Smooth muscle cell (in vitro differentiated cells): ENCODE results near the gene ATP1A3. TPM values are rescaled to one million over a fixed set of nuclear protein-coding genes. Genes with fewer than 3 reads are reported as not detected.
A peak's percentile ranks its signal among the peaks of the same experiment; 100 is the strongest.

Source experiments
- DNase-seq: peaks from one replicate; lab custom pipeline; 2025; ENCODE audit not compliant: unreplicated experiment; lab: John Stamatoyannopoulos, UW
- H2AFZ ChIP-seq: fragments of 200-600 bp; sonication (generic); 2 replicates; pipeline ENCODE4 v1.6.0; 2016; ENCODE audit warnings: antibody characterized with exemption, low read depth, mild to moderate bottlenecking
- H3F3A ChIP-seq: fragments of 200-600 bp; sonication (generic); 2 replicates; pipeline ENCODE4 v1.6.0; 2017; ENCODE audit warnings: antibody characterized with exemption, low read depth
- H3K27ac ChIP-seq: fragments of 200-600 bp; sonication (generic); 2 replicates; pipeline ENCODE4 v1.5.1; 2016; ENCODE audit warnings: low read depth, mild to moderate bottlenecking
- H3K27me3 ChIP-seq: fragments of 200-600 bp; sonication (generic); 2 replicates; pipeline ENCODE4 v1.6.1; 2016; ENCODE audit warnings: low read depth, mild to moderate bottlenecking
- H3K36me3 ChIP-seq: fragments of 200-600 bp; sonication (generic); 2 replicates; pipeline ENCODE4 v1.5.1; 2016; ENCODE audit warnings: low read depth
- H3K4me1 ChIP-seq: fragments of 200-600 bp; sonication (generic); 2 replicates; pipeline ENCODE4 v1.5.1; 2016; ENCODE audit warnings: low read depth
- H3K4me2 ChIP-seq: fragments of 200-600 bp; sonication (generic); 2 replicates; pipeline ENCODE4 v1.6.0; 2016; ENCODE audit warnings: mild to moderate bottlenecking
- H3K4me3 ChIP-seq: fragments of 200-600 bp; sonication (generic); 2 replicates; pipeline ENCODE4 v1.5.1; 2016; ENCODE audit warnings: mild to moderate bottlenecking
- H3K79me2 ChIP-seq: fragments of 200-600 bp; sonication (generic); 2 replicates; pipeline ENCODE4 v1.6.0; 2016; ENCODE audit warnings: low read depth, mild to moderate bottlenecking
- H3K9ac ChIP-seq: fragments of 200-600 bp; sonication (generic); 2 replicates; pipeline ENCODE4 v1.6.0; 2016; ENCODE audit warnings: low read depth
- H3K9me3 ChIP-seq: fragments of 200-600 bp; sonication (generic); replicated peaks from 2 replicates; pipeline ENCODE4 v1.5.1; 2016; ENCODE audit warnings: low read depth
- H4K20me1 ChIP-seq: fragments of 200-600 bp; sonication (generic); 2 replicates; pipeline ENCODE4 v1.6.0; 2016; ENCODE audit warnings: low read depth
- WGBS: methylation state at CpG from one replicate; pipeline ENCODE4 v1.1.7; 2016; ENCODE audit warnings: low lambda C conversion rate; 5-methylcytosine and 5-hydroxymethylcytosine counted together
- polyA plus RNA-seq: library from polyadenylated mRNA; unstranded; fragments of >200 nt; fragmentation: Nextera tagmentation; extraction: Ambion mirVana; gene quantifications from 2 replicates; pipeline ENCODE4 v1.2.1, GENCODE V29; 2016
- total RNA-seq: library from RNA; depleted of rRNA; stranded (reverse); fragments of >200 nt; gene quantifications from 2 replicates; pipeline ENCODE4 v1.2.3, GENCODE V29; 2014
- TF ChIP-seq, protein P1 (sequence below): fragments of 200-600 bp; sonication (generic); IDR thresholded peaks from 2 replicates; pipeline ENCODE4 v1.5.1; 2017; ENCODE audit warnings: borderline replicate concordance, mild to moderate bottlenecking, antibody characterized with exemption; ENCODE audit not compliant: insufficient read depth, poor library complexity, severe bottlenecking

Gene ATP1A3
- total and polyA plus RNA-seq, 2 experiments from 2014 or later: not detected

DNA sequence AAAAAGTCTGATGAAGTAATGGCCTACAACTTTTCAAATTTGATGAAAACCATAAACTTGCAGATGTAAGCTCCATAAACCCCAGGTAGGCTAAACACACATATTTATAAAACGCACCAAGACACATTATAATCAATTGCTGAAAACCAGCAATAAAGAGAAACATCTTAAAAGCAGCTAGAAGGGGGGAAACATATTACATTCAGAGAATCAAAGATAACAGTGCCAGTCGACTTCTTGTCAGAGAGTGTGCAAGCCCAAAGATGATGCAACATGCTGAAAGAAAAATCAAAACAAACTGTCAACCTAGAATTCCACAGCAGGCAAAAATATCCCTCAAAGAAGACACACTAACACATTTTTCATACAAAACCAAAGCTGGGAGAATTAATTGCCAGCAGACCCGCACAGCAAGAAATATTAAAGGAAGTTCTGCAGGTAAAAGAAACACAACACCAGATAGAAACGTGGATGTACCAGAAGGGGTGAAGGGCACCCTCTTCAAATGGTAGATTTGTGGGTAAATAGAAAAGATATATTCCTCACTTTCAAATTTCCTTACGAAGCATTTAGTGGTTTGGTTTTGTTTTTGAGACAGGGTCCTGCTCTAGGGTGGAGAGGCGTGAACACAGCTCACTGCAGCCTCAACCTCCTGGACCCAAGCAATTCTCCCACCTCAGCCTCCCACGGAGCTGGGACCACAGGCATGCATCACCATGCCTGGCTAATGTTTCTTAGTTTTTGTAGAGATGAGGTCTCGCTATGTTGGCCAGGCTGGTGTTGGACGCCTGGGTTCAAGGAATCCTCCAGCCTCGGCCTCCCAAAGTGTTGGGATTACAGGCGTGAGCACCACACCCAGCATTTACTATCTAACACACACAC, 16.5 kb upstream of the ATP1A3 start:
- Histone ChIP-seq H4K20me1 (no peaks in the 10 kb centered on the region), H3K27me3 (no peaks in the 10 kb centered on the region), H3K4me1 (no peaks in the 10 kb centered on the region), H3K27ac (peak overlapping the region; percentile 38), H3K79me2 (no peaks in the 10 kb centered on the region), H3K4me3 (no peak overlapping the region), H3K36me3 (no peaks in the 10 kb centered on the region), H2AFZ (no peak overlapping the region), H3K4me2 (peak overlapping the region; percentile 61), H3F3A (no peaks in the 10 kb centered on the region), H3K9me3 (no peaks in the 10 kb centered on the region), H3K9ac (no peak overlapping the region)
- no peak for DNase-seq
- 61% methylated on average over 11 of the region's 11 CpGs for WGBS
- TF ChIP-seq, protein P1, sequence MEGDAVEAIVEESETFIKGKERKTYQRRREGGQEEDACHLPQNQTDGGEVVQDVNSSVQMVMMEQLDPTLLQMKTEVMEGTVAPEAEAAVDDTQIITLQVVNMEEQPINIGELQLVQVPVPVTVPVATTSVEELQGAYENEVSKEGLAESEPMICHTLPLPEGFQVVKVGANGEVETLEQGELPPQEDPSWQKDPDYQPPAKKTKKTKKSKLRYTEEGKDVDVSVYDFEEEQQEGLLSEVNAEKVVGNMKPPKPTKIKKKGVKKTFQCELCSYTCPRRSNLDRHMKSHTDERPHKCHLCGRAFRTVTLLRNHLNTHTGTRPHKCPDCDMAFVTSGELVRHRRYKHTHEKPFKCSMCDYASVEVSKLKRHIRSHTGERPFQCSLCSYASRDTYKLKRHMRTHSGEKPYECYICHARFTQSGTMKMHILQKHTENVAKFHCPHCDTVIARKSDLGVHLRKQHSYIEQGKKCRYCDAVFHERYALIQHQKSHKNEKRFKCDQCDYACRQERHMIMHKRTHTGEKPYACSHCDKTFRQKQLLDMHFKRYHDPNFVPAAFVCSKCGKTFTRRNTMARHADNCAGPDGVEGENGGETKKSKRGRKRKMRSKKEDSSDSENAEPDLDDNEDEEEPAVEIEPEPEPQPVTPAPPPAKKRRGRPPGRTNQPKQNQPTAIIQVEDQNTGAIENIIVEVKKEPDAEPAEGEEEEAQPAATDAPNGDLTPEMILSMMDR: no peak

DNA sequence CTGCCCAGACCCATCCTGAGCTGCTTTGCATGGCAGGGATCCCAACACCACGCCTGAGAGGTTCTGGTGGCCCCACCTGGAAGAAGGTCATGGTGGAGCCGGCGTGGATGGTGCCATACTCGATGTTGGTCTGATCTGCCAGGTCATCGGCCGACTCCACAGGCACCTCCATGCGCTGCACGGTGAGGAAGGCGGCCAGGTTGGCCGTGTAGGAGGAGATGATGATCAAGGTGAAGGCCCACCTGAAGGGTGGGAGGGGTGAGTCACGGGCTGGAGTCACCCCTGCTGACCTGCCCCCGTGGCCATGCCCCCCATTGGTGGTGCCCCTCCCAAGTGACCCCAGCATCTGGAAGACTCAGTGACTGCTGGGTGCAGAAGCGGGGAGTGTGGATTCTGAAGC, 12.5 kb upstream of the ATP1A3 start:
- Histone ChIP-seq H3K27me3 (peaks cover 8% of the 10 kb centered on the region), H3K27ac (no peak overlapping the region), H3K4me2 (no peak overlapping the region), H3K4me1 (no peaks in the 10 kb centered on the region), H3K79me2 (no peaks in the 10 kb centered on the region), H3K9me3 (no peaks in the 10 kb centered on the region), H2AFZ (no peak overlapping the region), H3K36me3 (no peaks in the 10 kb centered on the region), H4K20me1 (no peaks in the 10 kb centered on the region), H3K4me3 (no peak overlapping the region), H3K9ac (no peak overlapping the region), H3F3A (no peaks in the 10 kb centered on the region)
- TF ChIP-seq, protein P1: no peak
- 91% methylated on average over 13 of the region's 13 CpGs for WGBS
- no peak for DNase-seq

DNA sequence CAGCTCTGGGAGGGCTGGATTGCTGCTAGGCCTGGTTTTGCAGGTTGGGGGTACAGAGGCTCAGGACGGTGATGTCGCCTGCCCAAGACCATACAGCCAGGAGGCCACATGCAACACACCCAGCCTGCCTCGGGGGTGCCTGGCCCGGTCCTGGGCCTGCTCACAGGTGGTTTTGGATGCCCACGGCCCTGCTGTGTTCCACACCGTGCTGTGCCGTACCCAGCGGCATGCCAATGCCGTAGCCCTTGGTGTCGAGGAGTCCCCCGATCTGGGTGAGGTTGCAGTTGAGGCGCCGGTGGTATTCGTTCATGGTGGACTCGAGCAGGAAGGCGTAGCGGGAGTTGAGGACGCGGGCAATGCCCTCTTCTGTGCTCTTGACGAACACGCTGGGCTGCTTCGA, 11.5 kb upstream of the ATP1A3 start:
- H3K9ac ChIP-seq: no peak overlapping the region
- no peak for DNase-seq
- H3K4me1 ChIP-seq: no peaks in the 10 kb centered on the region
- H3K4me3 ChIP-seq: no peak overlapping the region
- no peaks in the 10 kb centered on the region for H3K9me3 ChIP-seq
- no peaks in the 10 kb centered on the region for H4K20me1 ChIP-seq
- H2AFZ ChIP-seq: no peak overlapping the region
- TF ChIP-seq, protein P1: no peak
- H3K27me3 ChIP-seq: peaks cover 18% of the 10 kb centered on the region
- H3K4me2 ChIP-seq: no peak overlapping the region
- H3K36me3 ChIP-seq: no peaks in the 10 kb centered on the region
- no peaks in the 10 kb centered on the region for H3K79me2 ChIP-seq
- no peaks in the 10 kb centered on the region for H3F3A ChIP-seq
- H3K27ac ChIP-seq: no peak overlapping the region
- 97% methylated on average over 22 of the region's 22 CpGs for WGBS
